ENCODE results near the gene PPP6R2.

The PPP6R2 gene

GRCh38 chr22:50342651-50343540 is at the start of gene PPP6R2:
PPP6R2 (plus strand) TSS chr22:50343327; CDS start chr22:50393909, 50,582 bp downstream.
- Mint-ChIP-seq H3K4me1 (peaks cover 12% of the 10 kb centered on the region), H3K27ac (peak within 1 kb of the TSS; percentile 83), H3K27me3 (no peaks in the 10 kb centered on the region), H3K9me3 (no peaks in the 10 kb centered on the region), H3K4me3 (peak within 1 kb of the TSS; percentile 78), H3K36me3 (ENCODE audit: low read depth) (no peaks in the 10 kb centered on the region)
- peak; percentile 92 for DNase-seq
- ATAC-seq, result peak; percentile 85

- Mint-ChIP-seq H3K27me3 (peaks cover 6% of the 10 kb centered on the region), H3K4me3 (peak overlapping the region; percentile 42), H3K4me1 (peaks cover 14% of the 10 kb centered on the region), H3K36me3 (ENCODE audit: low read depth) (no peaks in the 10 kb centered on the region), H3K9me3 (no peaks in the 10 kb centered on the region), H3K27ac (no peak overlapping the region)
- peak; percentile 37 for ATAC-seq
- DNase-seq, result peak; percentile 46
These were observed 49.4 kb upstream of the PPP6R2 start for GRCh38 chr22:50293441-50294318.

- DNase-seq (no peak), ATAC-seq (no peak)
- Mint-ChIP-seq H3K4me3 (peak overlapping the region; percentile 42), H3K27ac (no peak overlapping the region), H3K9me3 (no peaks in the 10 kb centered on the region), H3K27me3 (peaks cover 6% of the 10 kb centered on the region), H3K4me1 (peaks cover 14% of the 10 kb centered on the region), H3K36me3 (ENCODE audit: low read depth) (no peaks in the 10 kb centered on the region)
These were observed 48.8 kb upstream of the PPP6R2 start for GRCh38 chr22:50294319-50294656.

- Mint-ChIP-seq H3K27me3 (peaks cover 6% of the 10 kb centered on the region), H3K4me3 (no peak overlapping the region), H3K27ac (no peak overlapping the region), H3K4me1 (peaks cover 14% of the 10 kb centered on the region), H3K36me3 (ENCODE audit: low read depth) (no peaks in the 10 kb centered on the region), H3K9me3 (no peaks in the 10 kb centered on the region)
- ATAC-seq (no peak), DNase-seq (no peak)
These were observed 46.3 kb upstream of the PPP6R2 start for GRCh38 chr22:50296658-50297490.

- DNase-seq (no peak), ATAC-seq (no peak)
- no peak overlapping the region for H3K27ac Mint-ChIP-seq
- peaks cover 3% of the 10 kb centered on the region for H3K27me3 Mint-ChIP-seq
- H3K36me3 Mint-ChIP-seq (ENCODE audit: low read depth), result no peaks in the 10 kb centered on the region
- H3K4me3 Mint-ChIP-seq, result no peak overlapping the region
- no peaks in the 10 kb centered on the region for H3K9me3 Mint-ChIP-seq
- H3K4me1 Mint-ChIP-seq, result peaks cover 7% of the 10 kb centered on the region
These were observed 45.4 kb upstream of the PPP6R2 start for GRCh38 chr22:50297510-50298265.

- no peak overlapping the region for H3K4me3 Mint-ChIP-seq
- H3K36me3 Mint-ChIP-seq (ENCODE audit: low read depth), result no peaks in the 10 kb centered on the region
- no peaks in the 10 kb centered on the region for H3K27me3 Mint-ChIP-seq
- H3K4me1 Mint-ChIP-seq, result peaks cover 3% of the 10 kb centered on the region
- H3K27ac Mint-ChIP-seq, result no peak overlapping the region
- no peak for DNase-seq
- H3K9me3 Mint-ChIP-seq, result no peaks in the 10 kb centered on the region
- no peak for ATAC-seq
These were observed 44.9 kb upstream of the PPP6R2 start for GRCh38 chr22:50298266-50298637.

- Mint-ChIP-seq H3K27me3 (no peaks in the 10 kb centered on the region), H3K4me1 (peaks cover 5% of the 10 kb centered on the region), H3K36me3 (ENCODE audit: low read depth) (no peaks in the 10 kb centered on the region), H3K9me3 (no peaks in the 10 kb centered on the region), H3K27ac (no peak overlapping the region), H3K4me3 (no peak overlapping the region)
- no peak for DNase-seq
- ATAC-seq, result no peak
These were observed 44.0 kb upstream of the PPP6R2 start for GRCh38 chr22:50298937-50299784.

- no peak overlapping the region for H3K27ac Mint-ChIP-seq
- no peak overlapping the region for H3K4me3 Mint-ChIP-seq
- ATAC-seq, result no peak
- no peaks in the 10 kb centered on the region for H3K36me3 Mint-ChIP-seq (ENCODE audit: low read depth)
- DNase-seq, result no peak
- no peaks in the 10 kb centered on the region for H3K27me3 Mint-ChIP-seq
- peaks cover 7% of the 10 kb centered on the region for H3K4me1 Mint-ChIP-seq
- no peaks in the 10 kb centered on the region for H3K9me3 Mint-ChIP-seq
These were observed 43.1 kb upstream of the PPP6R2 start for GRCh38 chr22:50299785-50300619.

- DNase-seq, result no peak
- peaks cover 7% of the 10 kb centered on the region for H3K4me1 Mint-ChIP-seq
- H3K27ac Mint-ChIP-seq, result no peak overlapping the region
- H3K9me3 Mint-ChIP-seq, result no peaks in the 10 kb centered on the region
- H3K4me3 Mint-ChIP-seq, result no peak overlapping the region
- ATAC-seq, result no peak
- no peaks in the 10 kb centered on the region for H3K27me3 Mint-ChIP-seq
- H3K36me3 Mint-ChIP-seq (ENCODE audit: low read depth), result no peaks in the 10 kb centered on the region
These were observed 42.4 kb upstream of the PPP6R2 start for GRCh38 chr22:50300620-50301257.

GRCh38 chr22:50301581-50301991 is 41.5 kb upstream of the PPP6R2 start:
- Mint-ChIP-seq H3K36me3 (ENCODE audit: low read depth) (no peaks in the 10 kb centered on the region), H3K27me3 (peaks cover 6% of the 10 kb centered on the region), H3K27ac (no peak overlapping the region), H3K4me3 (no peak overlapping the region), H3K4me1 (peaks cover 14% of the 10 kb centered on the region), H3K9me3 (no peaks in the 10 kb centered on the region)
- DNase-seq (no peak), ATAC-seq (no peak)

GRCh38 chr22:50302041-50302541 is 41.0 kb upstream of the PPP6R2 start:
- Mint-ChIP-seq H3K4me3 (no peak overlapping the region), H3K36me3 (ENCODE audit: low read depth) (no peaks in the 10 kb centered on the region), H3K27ac (no peak overlapping the region), H3K4me1 (peaks cover 14% of the 10 kb centered on the region), H3K9me3 (no peaks in the 10 kb centered on the region), H3K27me3 (peaks cover 6% of the 10 kb centered on the region)
- DNase-seq (no peak), ATAC-seq (no peak)

GRCh38 chr22:50302564-50302963 is 40.6 kb upstream of the PPP6R2 start:
- peaks cover 14% of the 10 kb centered on the region for H3K4me1 Mint-ChIP-seq
- no peak overlapping the region for H3K27ac Mint-ChIP-seq

More at GRCh38 chr22:50302564-50302963, 40.6 kb upstream of the PPP6R2 start:
- no peak for ATAC-seq
- Mint-ChIP-seq H3K9me3 (no peaks in the 10 kb centered on the region), H3K4me3 (no peak overlapping the region), H3K36me3 (ENCODE audit: low read depth) (no peaks in the 10 kb centered on the region), H3K27me3 (peaks cover 6% of the 10 kb centered on the region)
- DNase-seq, result no peak
